Epithelial cell of prostate (primary cell): ENCODE data around the gene SH3TC1.

Experiments
- DNase-seq: peaks from one replicate; pipeline ENCODE4 v3.0.0-alpha.2; 2011; ENCODE audit warnings: low read depth, low spot score
- H3K27ac ChIP-seq: fragments of 450-650 bp; 2 replicates; pipeline ENCODE4 v1.5.1; 2017; ENCODE audit warnings: mild to moderate bottlenecking

The SH3TC1 gene

GRCh38 chr4:8179771-8180170 is 19.3 kb upstream of the SH3TC1 start:
- no peak overlapping the region for H3K27ac ChIP-seq
- no peak for DNase-seq

DNA sequence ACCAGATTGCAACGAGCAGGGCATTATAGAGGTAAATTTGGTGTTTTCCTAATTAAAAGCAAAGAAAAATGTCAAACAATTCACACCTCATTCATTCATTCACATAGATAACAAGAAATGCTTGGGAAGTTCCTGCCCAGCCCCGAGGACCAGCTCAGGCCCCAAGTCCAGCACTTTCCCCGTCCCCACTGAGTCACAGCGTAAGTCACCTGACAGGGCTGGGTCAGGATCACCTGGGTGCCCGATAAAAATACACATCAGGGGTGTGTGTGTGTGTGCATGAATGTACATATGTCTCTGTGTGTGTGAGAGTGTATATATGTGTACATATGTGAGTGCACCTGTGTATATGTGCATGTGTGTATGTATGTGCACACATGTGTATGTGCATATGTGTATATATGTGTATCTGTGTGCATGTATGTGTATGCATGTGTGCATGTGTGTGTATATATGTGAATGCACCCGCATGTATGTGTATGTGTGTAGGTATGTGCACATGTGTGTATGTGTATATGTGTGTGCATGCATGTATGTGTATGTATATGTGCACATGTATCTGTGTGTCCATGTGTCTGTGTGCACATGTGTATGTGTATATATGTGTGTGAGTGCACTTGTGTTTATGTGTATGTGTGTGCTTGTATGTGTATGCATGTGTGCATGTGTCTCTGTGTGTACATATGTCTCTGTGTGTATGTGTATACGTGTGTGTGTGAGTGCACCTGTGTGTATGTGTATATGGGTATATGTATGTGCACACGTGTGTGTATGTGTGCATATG is 18.6 kb upstream of the SH3TC1 start:
- DNase-seq: no peak
- no peak overlapping the region for H3K27ac ChIP-seq

DNA sequence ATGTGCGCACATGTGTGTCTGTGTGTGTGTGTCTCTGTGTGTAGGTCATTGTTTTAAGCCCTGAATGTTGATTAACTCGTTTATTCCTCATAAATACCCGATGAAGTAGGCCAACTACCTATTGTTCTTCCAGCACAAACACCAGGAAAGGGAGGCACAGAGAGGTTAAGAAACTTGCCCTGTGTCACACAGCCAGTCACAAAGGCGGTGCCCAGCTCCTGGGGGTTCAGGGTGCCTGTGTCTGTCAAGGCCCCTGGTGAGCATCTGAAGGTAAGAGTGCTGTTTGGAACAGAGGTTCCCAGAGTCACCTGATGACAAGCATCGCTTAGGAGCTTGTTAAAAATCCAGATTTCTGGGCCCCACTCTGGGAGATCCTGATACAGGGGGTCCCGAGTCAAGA is 18.0 kb upstream of the SH3TC1 start:
- no peak for DNase-seq
- no peak overlapping the region for H3K27ac ChIP-seq

- peak overlapping the region; percentile 94 for H3K27ac ChIP-seq
- no peak for DNase-seq
Observed at GRCh38 chr4:8181844-8182243, 17.2 kb upstream of the SH3TC1 start.

DNA sequence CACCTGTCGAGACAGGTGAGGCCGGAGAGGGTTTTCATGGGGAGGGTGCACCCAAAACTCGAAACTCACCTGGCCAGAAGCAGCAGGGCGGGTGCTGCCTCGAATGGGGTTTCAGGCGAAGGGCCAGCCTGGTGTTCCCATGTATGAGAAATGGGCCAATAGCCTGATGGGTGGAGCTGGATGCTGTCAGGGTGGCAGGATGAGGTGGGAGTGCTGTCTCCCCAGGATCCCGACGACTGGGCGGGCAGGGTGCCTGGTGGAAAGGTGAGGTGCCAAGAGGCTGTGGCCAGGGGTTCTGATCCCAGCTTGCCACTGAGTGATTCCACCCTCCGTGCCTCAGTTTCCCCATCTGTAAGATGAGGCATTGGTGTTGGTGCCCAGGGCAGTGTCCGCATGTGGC is 16.8 kb upstream of the SH3TC1 start:
- DNase-seq: no peak
- peak overlapping the region; percentile 94 for H3K27ac ChIP-seq

- DNase-seq: peak; percentile 95
- H3K27ac ChIP-seq: peak overlapping the region; percentile 94
Observed at GRCh38 chr4:8182858-8183725, 16.0 kb upstream of the SH3TC1 start.

GRCh38 chr4:8184061-8184460 is 15.0 kb upstream of the SH3TC1 start:
- H3K27ac ChIP-seq: peak overlapping the region; percentile 94
- no peak for DNase-seq

DNA sequence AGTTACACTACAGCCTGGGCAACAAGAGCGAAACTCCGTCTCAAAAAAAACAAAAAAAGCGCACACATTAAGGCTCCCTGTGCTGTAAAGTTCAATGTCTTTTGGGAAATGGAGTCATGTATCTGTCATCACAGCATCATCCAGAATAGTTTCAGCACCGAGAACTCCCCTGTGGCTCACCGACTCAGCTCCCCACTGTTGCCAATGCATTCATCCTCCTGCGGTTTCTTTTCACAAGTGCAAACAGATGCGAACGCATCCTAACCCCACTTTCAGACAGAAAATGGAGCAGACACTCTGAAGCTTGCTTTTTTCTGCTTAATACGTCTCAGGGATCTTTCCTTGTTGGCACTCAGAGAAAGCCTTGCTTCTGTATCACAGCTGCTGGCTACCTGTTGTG is 13.8 kb upstream of the SH3TC1 start:
- H3K27ac ChIP-seq: peak overlapping the region; percentile 94
- DNase-seq: peak; percentile 89

DNA sequence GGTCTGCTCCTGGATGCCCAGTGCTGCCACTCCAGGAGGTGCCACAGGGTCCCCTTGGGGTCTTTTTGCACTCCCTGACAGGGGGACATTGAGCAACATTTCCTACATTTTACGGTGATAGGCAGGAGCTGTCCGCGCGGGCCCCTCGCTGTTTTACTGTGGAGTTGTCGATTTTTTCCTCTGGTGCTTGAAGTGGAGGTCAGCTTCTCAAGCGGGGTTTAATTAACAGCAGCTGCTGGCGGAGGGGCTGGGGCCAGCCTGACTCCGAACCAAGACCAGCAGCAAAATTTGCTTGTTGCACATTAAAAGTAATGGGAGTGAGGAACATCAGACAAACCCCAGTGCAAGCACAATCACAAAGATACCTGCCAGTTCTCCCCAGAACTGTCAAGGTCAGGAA is 13.2 kb upstream of the SH3TC1 start:
- H3K27ac ChIP-seq: peak overlapping the region; percentile 94
- DNase-seq: no peak

DNA sequence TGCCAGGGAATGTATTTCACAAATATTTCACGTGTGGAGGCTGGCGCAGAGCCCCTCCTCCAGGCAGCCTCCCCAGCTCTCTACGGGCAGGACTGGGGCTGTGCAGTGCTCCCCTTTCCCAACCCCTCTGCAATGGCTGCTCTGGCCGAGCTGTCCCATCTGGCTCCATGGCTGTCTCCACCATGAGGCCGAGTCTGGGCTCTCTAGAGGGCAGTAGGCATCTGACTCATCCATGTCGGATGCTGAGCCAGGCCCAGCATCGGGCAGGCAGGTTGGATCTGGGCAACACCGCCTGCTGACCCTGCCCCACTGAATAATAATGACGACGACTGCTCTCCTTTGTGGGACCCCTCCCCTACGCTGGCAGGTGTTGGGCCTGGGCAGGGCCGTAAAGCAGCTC is 11.0 kb upstream of the SH3TC1 start:
- no peak for DNase-seq
- peak overlapping the region; percentile 82 for H3K27ac ChIP-seq

- peak overlapping the region; percentile 82 for H3K27ac ChIP-seq
- DNase-seq: peak; percentile 95
Observed at GRCh38 chr4:8188743-8189550, 10.1 kb upstream of the SH3TC1 start.

DNA sequence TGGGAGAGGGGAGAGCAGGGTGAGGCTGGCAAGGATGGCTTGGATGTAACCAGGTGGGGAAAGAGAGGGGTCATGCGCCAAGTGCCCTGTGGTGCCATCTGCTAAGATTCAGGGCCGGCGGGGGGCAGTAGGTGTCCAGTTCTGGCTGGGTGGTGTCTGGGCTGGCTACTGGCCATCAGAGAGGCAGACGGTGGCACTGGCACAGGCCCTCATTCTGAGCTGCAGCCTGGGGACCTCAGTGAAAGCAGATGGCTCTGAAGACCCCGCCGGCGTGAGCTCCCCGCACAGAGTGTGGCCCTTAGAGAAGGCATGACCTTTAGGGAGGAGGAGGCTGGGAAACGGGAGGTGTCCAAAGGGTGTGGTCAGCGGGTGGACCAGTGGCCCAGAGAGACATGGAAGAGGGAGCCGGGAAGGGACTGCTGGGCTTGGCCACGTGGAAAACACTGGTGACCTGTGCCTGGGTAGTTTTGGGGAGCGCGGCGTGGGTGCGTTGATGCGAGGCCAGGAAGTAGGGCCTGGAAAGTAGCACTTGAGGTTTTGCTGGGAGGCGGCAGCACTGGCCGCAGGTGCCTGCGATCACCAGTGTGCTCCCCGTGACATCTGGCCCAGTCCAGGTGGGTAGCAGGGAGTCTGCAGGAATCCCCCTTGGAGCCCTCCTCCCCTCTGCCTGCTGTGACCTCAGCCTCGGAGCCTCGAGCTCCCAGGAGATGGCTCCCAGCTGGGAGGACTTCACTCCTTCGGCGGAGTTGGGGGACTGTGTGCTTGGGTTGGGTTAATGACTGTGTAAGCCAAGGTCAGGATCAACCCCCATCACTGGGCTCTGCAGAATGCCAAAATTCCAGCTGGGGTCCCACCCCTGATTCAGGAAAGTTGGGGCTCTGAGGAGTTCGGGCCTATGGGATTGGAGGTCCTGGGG is 9.3 kb upstream of the SH3TC1 start:
- no peak for DNase-seq
- H3K27ac ChIP-seq: peak overlapping the region; percentile 82

DNA sequence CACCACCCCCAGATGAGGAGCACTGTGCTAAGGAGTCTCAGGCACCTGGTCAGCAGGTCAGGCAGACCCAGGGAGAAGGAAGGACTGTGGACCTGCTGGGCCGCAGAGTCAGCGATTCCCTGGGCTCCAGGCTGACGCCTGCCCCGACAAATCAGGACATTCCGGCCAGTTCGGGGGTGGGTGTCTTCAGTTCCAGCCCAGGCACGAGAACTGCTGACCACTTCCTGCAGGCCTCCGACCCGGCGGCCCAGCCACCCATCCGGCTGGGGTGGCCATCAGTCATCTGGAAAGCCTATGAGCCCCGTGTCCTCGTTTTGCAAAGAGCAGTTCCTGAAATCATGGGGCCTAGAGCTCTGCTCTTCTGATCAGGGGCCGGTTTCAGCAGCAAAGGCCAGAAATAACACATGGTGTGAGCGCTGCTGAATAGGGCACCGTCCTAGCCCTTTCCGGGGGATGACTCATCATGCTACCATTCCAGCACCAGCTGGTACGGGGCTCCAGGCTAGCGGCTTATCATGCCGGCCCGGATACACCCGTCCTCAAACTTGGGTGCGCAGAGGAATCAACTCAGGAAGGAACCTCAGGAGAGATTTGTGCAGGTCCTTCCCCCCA is 7.8 kb upstream of the SH3TC1 start:
- H3K27ac ChIP-seq: peak overlapping the region; percentile 78
- DNase-seq: no peak

GRCh38 chr4:8192748-8193738 is 6.0 kb upstream of the SH3TC1 start:
- H3K27ac ChIP-seq: no peak overlapping the region
- DNase-seq: no peak

- no peak overlapping the region for H3K27ac ChIP-seq
- DNase-seq: no peak
Observed at GRCh38 chr4:8194306-8195242, 4.5 kb upstream of the SH3TC1 start.

- H3K27ac ChIP-seq: no peak overlapping the region
- no peak for DNase-seq
Observed at GRCh38 chr4:8195431-8195830, 3.7 kb upstream of the SH3TC1 start.

DNA sequence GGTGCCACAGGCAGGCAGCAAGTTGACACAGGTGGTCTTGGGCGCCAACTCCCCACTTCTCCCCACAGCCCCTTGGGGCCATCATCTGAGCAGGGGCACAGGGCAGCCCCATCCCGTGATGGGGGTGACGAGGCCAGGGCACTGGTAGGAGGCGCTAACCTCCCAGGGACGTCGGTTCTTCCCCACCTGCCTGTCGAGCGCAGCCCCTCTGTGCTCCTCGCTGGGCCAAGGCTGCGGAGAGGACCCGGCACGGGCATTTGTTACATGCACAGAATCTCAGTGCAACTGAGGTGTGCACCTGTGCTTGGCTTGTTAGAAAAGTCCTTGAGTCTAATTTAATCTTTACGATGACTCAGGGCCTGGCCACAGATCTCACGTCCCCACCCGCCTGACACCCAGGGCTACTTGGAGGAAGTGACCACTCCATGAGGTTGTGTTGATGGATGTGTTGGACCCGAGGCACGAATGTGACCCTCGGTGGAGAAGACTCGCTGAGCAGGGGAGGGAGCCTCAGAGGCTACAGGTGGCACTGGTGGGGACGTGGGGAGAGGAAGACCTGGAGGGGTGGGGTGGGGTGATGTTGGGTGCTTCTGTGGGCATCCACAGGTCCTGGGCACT is 3.1 kb upstream of the SH3TC1 start:
- no peak for DNase-seq
- H3K27ac ChIP-seq: no peak overlapping the region
